ENCODE data around the gene CCDC12.
A peak's percentile ranks its signal among the peaks of the same experiment; 100 is the strongest.

DNA sequence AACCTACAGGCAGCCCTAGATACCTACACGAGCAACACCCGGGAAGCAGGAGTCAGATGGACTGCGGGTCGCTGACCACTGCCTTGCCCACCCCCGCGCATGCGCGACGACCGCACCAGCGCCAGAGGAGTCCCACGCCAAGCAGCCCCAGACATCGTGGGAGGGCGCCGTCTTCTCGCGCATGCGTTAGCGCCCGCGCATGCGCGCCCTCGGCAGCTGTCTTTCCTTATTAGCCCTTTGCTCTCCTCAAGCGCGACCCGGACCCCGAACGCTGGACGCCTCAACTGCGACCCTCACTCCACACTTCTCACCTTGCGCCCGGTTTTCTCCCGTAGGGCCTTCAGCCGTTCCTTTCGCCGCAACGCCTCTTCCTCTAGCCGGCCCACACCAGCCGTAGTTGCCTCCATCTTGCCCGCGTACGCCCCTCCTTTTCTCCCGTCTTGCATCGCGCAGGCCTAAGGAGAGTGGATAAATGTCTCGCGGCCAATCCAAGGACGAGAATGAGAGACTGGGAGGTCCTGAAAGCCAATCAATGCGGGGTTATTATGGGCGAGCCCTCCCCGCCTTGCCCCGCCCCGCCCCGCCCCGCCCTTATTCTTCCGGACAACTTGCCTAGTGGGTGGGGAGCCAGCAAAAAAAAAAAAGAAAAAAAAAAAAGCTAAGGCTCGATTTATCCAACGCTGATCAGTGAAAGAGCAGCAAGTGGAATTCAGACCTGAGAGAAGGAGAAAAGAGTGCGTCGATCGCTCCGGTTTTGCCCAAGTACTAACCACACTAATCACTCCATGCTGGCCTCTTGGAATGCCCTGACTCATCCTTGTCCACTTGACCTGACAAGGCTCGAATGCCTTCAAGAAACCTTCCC, at the start of gene CCDC12:
- TF ChIP-seq, protein P1, sequence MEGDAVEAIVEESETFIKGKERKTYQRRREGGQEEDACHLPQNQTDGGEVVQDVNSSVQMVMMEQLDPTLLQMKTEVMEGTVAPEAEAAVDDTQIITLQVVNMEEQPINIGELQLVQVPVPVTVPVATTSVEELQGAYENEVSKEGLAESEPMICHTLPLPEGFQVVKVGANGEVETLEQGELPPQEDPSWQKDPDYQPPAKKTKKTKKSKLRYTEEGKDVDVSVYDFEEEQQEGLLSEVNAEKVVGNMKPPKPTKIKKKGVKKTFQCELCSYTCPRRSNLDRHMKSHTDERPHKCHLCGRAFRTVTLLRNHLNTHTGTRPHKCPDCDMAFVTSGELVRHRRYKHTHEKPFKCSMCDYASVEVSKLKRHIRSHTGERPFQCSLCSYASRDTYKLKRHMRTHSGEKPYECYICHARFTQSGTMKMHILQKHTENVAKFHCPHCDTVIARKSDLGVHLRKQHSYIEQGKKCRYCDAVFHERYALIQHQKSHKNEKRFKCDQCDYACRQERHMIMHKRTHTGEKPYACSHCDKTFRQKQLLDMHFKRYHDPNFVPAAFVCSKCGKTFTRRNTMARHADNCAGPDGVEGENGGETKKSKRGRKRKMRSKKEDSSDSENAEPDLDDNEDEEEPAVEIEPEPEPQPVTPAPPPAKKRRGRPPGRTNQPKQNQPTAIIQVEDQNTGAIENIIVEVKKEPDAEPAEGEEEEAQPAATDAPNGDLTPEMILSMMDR (IDR thresholded peaks at IDR 0.05), result no peak
- TF ChIP-seq TAF1 (IDR thresholded peaks at IDR 0.05; ENCODE audit: borderline replicate concordance, low read depth, low read length) (peak; percentile 76), RCOR1 (IDR thresholded peaks at IDR 0.05; ENCODE audit: low read length) (peak; percentile 64; the same call in 1 of the 2 replicates), CHD2 (IDR thresholded peaks at IDR 0.05; ENCODE audit: low read length, partially characterized antibody) (peak; percentile 57), FOXM1 (IDR thresholded peaks at IDR 0.05; ENCODE audit: low read depth) (no peak), USF2 (IDR thresholded peaks at IDR 0.05; ENCODE audit: borderline replicate concordance, low read depth, low read length) (no peak), EZH2phosphoT487 (IDR thresholded peaks at IDR 0.05; ENCODE audit: borderline replicate concordance, low read depth) (no peak)
- TF ChIP-seq, protein P2, sequence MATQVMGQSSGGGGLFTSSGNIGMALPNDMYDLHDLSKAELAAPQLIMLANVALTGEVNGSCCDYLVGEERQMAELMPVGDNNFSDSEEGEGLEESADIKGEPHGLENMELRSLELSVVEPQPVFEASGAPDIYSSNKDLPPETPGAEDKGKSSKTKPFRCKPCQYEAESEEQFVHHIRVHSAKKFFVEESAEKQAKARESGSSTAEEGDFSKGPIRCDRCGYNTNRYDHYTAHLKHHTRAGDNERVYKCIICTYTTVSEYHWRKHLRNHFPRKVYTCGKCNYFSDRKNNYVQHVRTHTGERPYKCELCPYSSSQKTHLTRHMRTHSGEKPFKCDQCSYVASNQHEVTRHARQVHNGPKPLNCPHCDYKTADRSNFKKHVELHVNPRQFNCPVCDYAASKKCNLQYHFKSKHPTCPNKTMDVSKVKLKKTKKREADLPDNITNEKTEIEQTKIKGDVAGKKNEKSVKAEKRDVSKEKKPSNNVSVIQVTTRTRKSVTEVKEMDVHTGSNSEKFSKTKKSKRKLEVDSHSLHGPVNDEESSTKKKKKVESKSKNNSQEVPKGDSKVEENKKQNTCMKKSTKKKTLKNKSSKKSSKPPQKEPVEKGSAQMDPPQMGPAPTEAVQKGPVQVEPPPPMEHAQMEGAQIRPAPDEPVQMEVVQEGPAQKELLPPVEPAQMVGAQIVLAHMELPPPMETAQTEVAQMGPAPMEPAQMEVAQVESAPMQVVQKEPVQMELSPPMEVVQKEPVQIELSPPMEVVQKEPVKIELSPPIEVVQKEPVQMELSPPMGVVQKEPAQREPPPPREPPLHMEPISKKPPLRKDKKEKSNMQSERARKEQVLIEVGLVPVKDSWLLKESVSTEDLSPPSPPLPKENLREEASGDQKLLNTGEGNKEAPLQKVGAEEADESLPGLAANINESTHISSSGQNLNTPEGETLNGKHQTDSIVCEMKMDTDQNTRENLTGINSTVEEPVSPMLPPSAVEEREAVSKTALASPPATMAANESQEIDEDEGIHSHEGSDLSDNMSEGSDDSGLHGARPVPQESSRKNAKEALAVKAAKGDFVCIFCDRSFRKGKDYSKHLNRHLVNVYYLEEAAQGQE (IDR thresholded peaks at IDR 0.05; ENCODE audit: low read depth, low read length), result no peak
- TF ChIP-seq, protein P3, sequence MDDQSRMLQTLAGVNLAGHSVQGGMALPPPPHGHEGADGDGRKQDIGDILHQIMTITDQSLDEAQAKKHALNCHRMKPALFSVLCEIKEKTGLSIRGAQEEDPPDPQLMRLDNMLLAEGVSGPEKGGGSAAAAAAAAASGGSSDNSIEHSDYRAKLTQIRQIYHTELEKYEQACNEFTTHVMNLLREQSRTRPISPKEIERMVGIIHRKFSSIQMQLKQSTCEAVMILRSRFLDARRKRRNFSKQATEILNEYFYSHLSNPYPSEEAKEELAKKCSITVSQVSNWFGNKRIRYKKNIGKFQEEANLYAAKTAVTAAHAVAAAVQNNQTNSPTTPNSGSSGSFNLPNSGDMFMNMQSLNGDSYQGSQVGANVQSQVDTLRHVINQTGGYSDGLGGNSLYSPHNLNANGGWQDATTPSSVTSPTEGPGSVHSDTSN (IDR thresholded peaks at IDR 0.05), result peak; percentile 40

Data from SK-N-SH (cell line).